WTC11 (cell line): ENCODE measurements around the gene C16orf95. TPM values are rescaled to one million over a fixed set of nuclear protein-coding genes. Genes with fewer than 3 reads are reported as not detected.

Source experiments
- ATAC-seq: fragments of 200-7000 bp; cut with Tn5 transposase; 2 replicates; pipeline ENCODE4 v1.10.0; 2021; ENCODE audit warnings: mild to moderate bottlenecking, moderate library complexity
- CTCF ChIA-PET: fragments of 300-600 bp; sonication (Branson Sonifier 250); formaldehyde crosslinking; loops from one replicate; lab custom pipeline; 2021; ENCODE audit warnings: antibody characterized with exemption; lab: Charles Lee
- POLR2A ChIA-PET: fragments of 350-600 bp; sonication (Branson Sonifier 250); formaldehyde crosslinking; loops from one replicate; lab custom pipeline; 2021; ENCODE audit warnings: antibody characterized with exemption; lab: Charles Lee
- DNase-seq: peaks from one replicate; pipeline ENCODE4 v3.0.0; 2021; ENCODE audit warnings: low spot score
- H3K27ac Mint-ChIP-seq: 2 replicates; pipeline ENCODE4 v1.8.0; 2021; ENCODE audit warnings: mixed read lengths
- H3K27me3 Mint-ChIP-seq: 2 replicates; pipeline ENCODE4 v1.8.0; 2021; ENCODE audit warnings: low read depth, mild to moderate bottlenecking, moderate library complexity, mixed read lengths
- H3K36me3 Mint-ChIP-seq: 2 replicates; pipeline ENCODE4 v1.8.0; 2021; ENCODE audit warnings: mixed read lengths
- H3K4me1 Mint-ChIP-seq: 2 replicates; pipeline ENCODE4 v1.8.0; 2022; ENCODE audit warnings: mixed read lengths
- H3K4me3 Mint-ChIP-seq: 2 replicates; pipeline ENCODE4 v1.8.0; 2021; ENCODE audit warnings: mild to moderate bottlenecking, moderate library complexity, mixed read lengths
- H3K9me3 Mint-ChIP-seq: 2 replicates; pipeline ENCODE4 v1.8.0; 2021; ENCODE audit warnings: mixed read lengths
- ATF1 ChIP-seq: sonication (generic); formaldehyde crosslinking; IDR thresholded peaks from 2 replicates; pipeline ENCODE4 v1.8.1; 2023; ENCODE audit warnings: mild to moderate bottlenecking, moderate library complexity, missing genetic modification reagents
- CTCF ChIP-seq: fragments of 200-600 bp; IDR thresholded peaks from 2 replicates; pipeline ENCODE4 v1.8.0; 2022; ENCODE audit warnings: antibody characterized with exemption
- E2F4 ChIP-seq: sonication (generic); formaldehyde crosslinking; IDR thresholded peaks from 2 replicates; pipeline ENCODE4 v1.8.1; 2022; ENCODE audit warnings: low read depth, mild to moderate bottlenecking, moderate library complexity, missing genetic modification reagents, borderline replicate concordance
- ETV6 ChIP-seq: sonication (generic); formaldehyde crosslinking; IDR thresholded peaks from 2 replicates; pipeline ENCODE4 v1.8.1; 2022; ENCODE audit warnings: mild to moderate bottlenecking, missing genetic modification reagents
- FOXP4 ChIP-seq: sonication (generic); formaldehyde crosslinking; IDR thresholded peaks from 2 replicates; pipeline ENCODE4 v1.8.0; 2022; ENCODE audit warnings: mild to moderate bottlenecking, missing genetic modification reagents
- GABPB1 ChIP-seq: sonication (generic); formaldehyde crosslinking; IDR thresholded peaks from 2 replicates; pipeline ENCODE4 v1.8.1; 2023; ENCODE audit warnings: mild to moderate bottlenecking, missing genetic modification reagents
- GTF2I ChIP-seq: fragments of 250-450 bp; sonication (Bioruptor Pico); conservative IDR thresholded peaks from 2 replicates; pipeline ENCODE4 v1.4.0; 2021; ENCODE audit warnings: mild to moderate bottlenecking
- HMGA2 ChIP-seq: fragments of 250-450 bp; sonication (Bioruptor Pico); IDR thresholded peaks from 2 replicates; pipeline ENCODE4 v1.4.0; 2021; ENCODE audit warnings: mild to moderate bottlenecking, moderate library complexity
- IRF1 ChIP-seq: sonication (generic); formaldehyde crosslinking; IDR thresholded peaks from 2 replicates; pipeline ENCODE4 v1.8.0; 2023; ENCODE audit warnings: missing genetic modification reagents
- NFATC4 ChIP-seq: fragments of 250-450 bp; sonication (Bioruptor Pico); IDR thresholded peaks from 2 replicates; pipeline ENCODE4 v1.9.0; 2021; ENCODE audit warnings: mild to moderate bottlenecking
- NFE2L1 ChIP-seq: sonication (generic); formaldehyde crosslinking; IDR thresholded peaks from 2 replicates; pipeline ENCODE4 v1.8.1; 2023; ENCODE audit warnings: missing genetic modification reagents
- NR1H2 ChIP-seq: sonication (generic); formaldehyde crosslinking; IDR thresholded peaks from 2 replicates; pipeline ENCODE4 v1.9.0; 2021; ENCODE audit warnings: mild to moderate bottlenecking, moderate library complexity, missing genetic modification reagents
- STAT6 ChIP-seq: sonication (generic); formaldehyde crosslinking; conservative IDR thresholded peaks from 2 replicates; pipeline ENCODE4 v1.8.1; 2023; ENCODE audit warnings: mild to moderate bottlenecking, low read depth, missing genetic modification reagents, moderate library complexity
- ZNF121 ChIP-seq: sonication (generic); formaldehyde crosslinking; IDR thresholded peaks from 2 replicates; pipeline ENCODE4 v1.8.0; 2023; ENCODE audit warnings: missing genetic modification reagents
- ZNF425 ChIP-seq: fragments of 250-450 bp; sonication (Bioruptor Pico); conservative IDR thresholded peaks from 2 replicates; pipeline ENCODE4 v1.9.0; 2021; ENCODE audit warnings: mild to moderate bottlenecking
- ZNF671 ChIP-seq: fragments of 250-450 bp; sonication (Bioruptor Pico); IDR thresholded peaks from 2 replicates; pipeline ENCODE4 v1.8.0; 2021; ENCODE audit warnings: mild to moderate bottlenecking
- ZSCAN18 ChIP-seq: fragments of 250-450 bp; sonication (Bioruptor Pico); IDR thresholded peaks from 2 replicates; pipeline ENCODE4 v2.1.2; 2022; ENCODE audit warnings: mild to moderate bottlenecking, moderate library complexity
- total RNA-seq: library from RNA; stranded (reverse); gene quantifications from 3 replicates; pipeline ENCODE4 v1.2.3, GENCODE V29; 2021

Gene C16orf95
- total RNA-seq, 1 experiment from 2014 or later = 5.7 TPM

GRCh38 chr16:87336434-87337240 is 19.4 kb upstream of the C16orf95 start:
- Mint-ChIP-seq H3K4me3 (no peak overlapping the region), H3K27ac (no peak overlapping the region), H3K9me3 (no peaks in the 10 kb centered on the region), H3K4me1 (no peaks in the 10 kb centered on the region)
- no peak for ATAC-seq
- ChIA-PET POLR2A (no interaction called here), CTCF (no interaction called here)
- no peak for TF ChIP-seq NR1H2 (CRISPR knock-in tag)
- TF ChIP-seq CTCF = no peak
- no peak for TF ChIP-seq ZNF671 (CRISPR knock-in tag)
- TF ChIP-seq E2F4 = no peak
- no peak for TF ChIP-seq STAT6 (CRISPR knock-in tag)
- no peak for TF ChIP-seq ZNF121 (CRISPR knock-in tag)
- TF ChIP-seq FOXP4 = no peak
- TF ChIP-seq NFATC4 (CRISPR knock-in tag) = no peak
- no peak for TF ChIP-seq NFE2L1 (CRISPR knock-in tag)
- no peak for TF ChIP-seq GTF2I (CRISPR knock-in tag)
- TF ChIP-seq GABPB1 (CRISPR knock-in tag) = no peak
- TF ChIP-seq HMGA2 = no peak
- no peak for TF ChIP-seq ATF1 (CRISPR knock-in tag)
- no peak for TF ChIP-seq ZSCAN18 (CRISPR knock-in tag)
- TF ChIP-seq ZNF425 (CRISPR knock-in tag) = no peak
- no peak for TF ChIP-seq ETV6
- no peak for TF ChIP-seq IRF1
- TF ChIP-seq, all 79 proteins: peak for 0
- DNase-seq = no peak
- peaks cover 13% of the 10 kb centered on the region for H3K36me3 Mint-ChIP-seq
- no peaks in the 10 kb centered on the region for H3K27me3 Mint-ChIP-seq
